ENCODE data around the gene TIMM44. TPM values are rescaled to one million over a fixed set of nuclear protein-coding genes. Genes with fewer than 3 reads are reported as not detected.

The TIMM44 gene
- total RNA-seq, 1 donor from 2014 or later: 151 TPM

DNA sequence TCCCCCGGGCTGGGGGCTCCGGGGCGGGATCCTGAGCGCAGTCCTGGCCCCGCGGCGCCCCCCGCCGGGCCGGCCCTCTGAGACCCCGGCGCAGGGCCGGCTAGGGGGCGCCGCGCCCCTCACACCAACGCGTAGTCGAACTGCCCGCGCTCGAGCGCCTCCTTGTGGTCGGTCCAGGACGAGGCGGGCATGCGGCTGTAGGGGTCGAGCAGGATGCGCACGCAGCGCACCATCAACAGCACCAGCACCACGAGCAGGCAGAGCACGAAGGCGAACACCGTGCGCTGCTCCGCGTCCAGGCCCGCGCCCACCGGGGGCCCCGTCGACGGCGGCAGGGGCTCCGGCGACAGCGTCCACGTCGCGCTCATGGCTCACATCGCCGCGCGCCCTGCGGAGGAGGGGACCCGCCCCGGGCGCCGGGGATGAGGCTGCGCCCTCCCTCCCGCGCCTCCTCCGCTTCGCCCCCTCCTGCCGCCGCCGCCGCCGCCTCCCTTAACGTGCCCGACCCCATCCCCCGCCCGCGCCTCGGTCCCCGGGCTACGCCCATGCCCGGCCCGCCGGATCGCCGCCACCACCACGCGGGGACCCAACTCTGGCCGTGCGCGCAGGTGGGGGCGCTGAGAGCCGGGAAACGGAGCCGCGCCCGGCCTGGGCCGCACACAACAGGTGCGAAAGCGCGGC, 18.2 kb downstream of the TIMM44 start:
- Histone ChIP-seq H3K27ac (no peak overlapping the region), H3K4me1 (peaks cover 32 to 63% of the 10 kb centered on the region in 2 donors), H3K4me3 (peak overlapping the region; percentile 69 to 73), H3K27me3 (no peaks in the 10 kb centered on the region), H3K36me3 (peaks cover 6 to 18% of the 10 kb centered on the region in 2 donors), H3K9me3 (no peaks in the 10 kb centered on the region)
- intact Hi-C loops (cut with DNase I): loop anchor here (5.0 to 10.0 kb wide), 4 partner anchors 589 to 1859 kb away; partner anchors contain the start of genes ALKBH7 and ZNF414
- TF ChIP-seq, protein P1, sequence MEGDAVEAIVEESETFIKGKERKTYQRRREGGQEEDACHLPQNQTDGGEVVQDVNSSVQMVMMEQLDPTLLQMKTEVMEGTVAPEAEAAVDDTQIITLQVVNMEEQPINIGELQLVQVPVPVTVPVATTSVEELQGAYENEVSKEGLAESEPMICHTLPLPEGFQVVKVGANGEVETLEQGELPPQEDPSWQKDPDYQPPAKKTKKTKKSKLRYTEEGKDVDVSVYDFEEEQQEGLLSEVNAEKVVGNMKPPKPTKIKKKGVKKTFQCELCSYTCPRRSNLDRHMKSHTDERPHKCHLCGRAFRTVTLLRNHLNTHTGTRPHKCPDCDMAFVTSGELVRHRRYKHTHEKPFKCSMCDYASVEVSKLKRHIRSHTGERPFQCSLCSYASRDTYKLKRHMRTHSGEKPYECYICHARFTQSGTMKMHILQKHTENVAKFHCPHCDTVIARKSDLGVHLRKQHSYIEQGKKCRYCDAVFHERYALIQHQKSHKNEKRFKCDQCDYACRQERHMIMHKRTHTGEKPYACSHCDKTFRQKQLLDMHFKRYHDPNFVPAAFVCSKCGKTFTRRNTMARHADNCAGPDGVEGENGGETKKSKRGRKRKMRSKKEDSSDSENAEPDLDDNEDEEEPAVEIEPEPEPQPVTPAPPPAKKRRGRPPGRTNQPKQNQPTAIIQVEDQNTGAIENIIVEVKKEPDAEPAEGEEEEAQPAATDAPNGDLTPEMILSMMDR (IDR thresholded peaks at IDR 0.05): peak; percentile 67 to 79 (median 69)
- DNase-seq (ENCODE audit: low spot score in 2 of 2): peak in 1 of 2 donors; percentile 84

DNA sequence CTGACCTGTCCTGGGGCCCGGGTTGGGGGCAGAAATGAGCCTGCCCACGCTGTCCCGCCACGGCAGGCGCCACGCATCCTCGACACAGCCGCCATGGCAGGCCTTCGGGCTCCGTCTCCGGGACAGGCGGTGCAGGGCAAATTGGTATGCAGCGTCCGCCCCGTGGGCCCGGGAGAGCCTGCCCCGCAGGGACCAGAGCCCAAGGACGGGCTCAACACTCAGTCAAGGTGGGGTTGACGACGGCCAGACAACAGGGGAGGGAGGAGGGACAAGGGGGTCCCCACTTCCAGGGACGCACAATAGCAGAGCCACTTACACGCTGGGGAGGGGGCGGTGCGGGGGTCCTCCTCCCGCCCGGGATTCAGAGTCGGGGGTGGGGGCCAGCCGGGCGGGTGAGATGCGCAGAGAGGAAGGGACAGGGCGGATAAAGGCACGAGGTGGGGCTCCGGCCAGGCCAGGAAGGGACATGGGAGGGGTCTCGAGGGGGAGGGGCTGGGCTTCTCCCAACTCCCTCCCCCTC, 18.8 kb downstream of the TIMM44 start:
- intact Hi-C loops (cut with DNase I): loop anchor here (5.0 to 10.0 kb wide), 4 partner anchors 590 to 1860 kb away; partner anchors contain the start of genes ALKBH7 and ZNF414
- DNase-seq (ENCODE audit: low spot score in 2 of 2): no peak

DNA sequence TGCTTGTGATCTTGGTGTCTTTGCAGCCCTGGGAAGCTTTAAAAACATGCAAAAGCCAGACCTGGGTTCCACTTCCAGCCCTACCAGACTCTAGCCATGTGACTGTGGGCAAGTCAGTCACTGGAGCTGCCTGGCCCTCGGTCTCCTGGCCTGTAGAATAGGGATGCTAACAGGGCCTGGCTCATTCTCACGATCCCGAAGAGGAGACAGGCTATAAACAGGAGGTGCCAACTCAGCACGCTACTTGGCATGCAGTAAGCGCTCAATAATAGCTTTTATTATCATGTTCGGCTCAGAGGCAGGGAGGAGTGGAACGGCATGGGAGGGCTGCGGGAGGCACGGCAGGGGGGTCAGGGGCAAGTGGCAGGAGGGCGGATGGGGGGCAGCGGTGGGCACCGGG, 19.2 kb downstream of the TIMM44 start:
- H3K4me1 ChIP-seq: peaks cover 31 to 59% of the 10 kb centered on the region in 2 donors
- TF ChIP-seq, protein P1 (IDR thresholded peaks at IDR 0.05): no peak
- DNase-seq (ENCODE audit: low spot score in 2 of 2): no peak
- no peaks in the 10 kb centered on the region for H3K9me3 ChIP-seq
- H3K27ac ChIP-seq: no peak overlapping the region
- peaks cover 6 to 18% of the 10 kb centered on the region in 2 donors for H3K36me3 ChIP-seq
- H3K27me3 ChIP-seq: no peaks in the 10 kb centered on the region
- no peak overlapping the region for H3K4me3 ChIP-seq
- intact Hi-C loops (cut with DNase I): loop anchor here (10.0 kb wide), 3 partner anchors 591 to 1861 kb away; partner anchors contain the start of gene ZNF414

More for the DNA sequence above, 18.8 kb downstream of the TIMM44 start:
- Histone ChIP-seq H3K4me3 (peak overlapping the region; percentile 69 to 73), H3K9me3 (no peaks in the 10 kb centered on the region), H3K27me3 (no peaks in the 10 kb centered on the region), H3K36me3 (peaks cover 6 to 18% of the 10 kb centered on the region in 2 donors), H3K4me1 (peaks cover 34 to 61% of the 10 kb centered on the region in 2 donors), H3K27ac (no peak overlapping the region)
- TF ChIP-seq, protein P1 (IDR thresholded peaks at IDR 0.05): no peak

DNA sequence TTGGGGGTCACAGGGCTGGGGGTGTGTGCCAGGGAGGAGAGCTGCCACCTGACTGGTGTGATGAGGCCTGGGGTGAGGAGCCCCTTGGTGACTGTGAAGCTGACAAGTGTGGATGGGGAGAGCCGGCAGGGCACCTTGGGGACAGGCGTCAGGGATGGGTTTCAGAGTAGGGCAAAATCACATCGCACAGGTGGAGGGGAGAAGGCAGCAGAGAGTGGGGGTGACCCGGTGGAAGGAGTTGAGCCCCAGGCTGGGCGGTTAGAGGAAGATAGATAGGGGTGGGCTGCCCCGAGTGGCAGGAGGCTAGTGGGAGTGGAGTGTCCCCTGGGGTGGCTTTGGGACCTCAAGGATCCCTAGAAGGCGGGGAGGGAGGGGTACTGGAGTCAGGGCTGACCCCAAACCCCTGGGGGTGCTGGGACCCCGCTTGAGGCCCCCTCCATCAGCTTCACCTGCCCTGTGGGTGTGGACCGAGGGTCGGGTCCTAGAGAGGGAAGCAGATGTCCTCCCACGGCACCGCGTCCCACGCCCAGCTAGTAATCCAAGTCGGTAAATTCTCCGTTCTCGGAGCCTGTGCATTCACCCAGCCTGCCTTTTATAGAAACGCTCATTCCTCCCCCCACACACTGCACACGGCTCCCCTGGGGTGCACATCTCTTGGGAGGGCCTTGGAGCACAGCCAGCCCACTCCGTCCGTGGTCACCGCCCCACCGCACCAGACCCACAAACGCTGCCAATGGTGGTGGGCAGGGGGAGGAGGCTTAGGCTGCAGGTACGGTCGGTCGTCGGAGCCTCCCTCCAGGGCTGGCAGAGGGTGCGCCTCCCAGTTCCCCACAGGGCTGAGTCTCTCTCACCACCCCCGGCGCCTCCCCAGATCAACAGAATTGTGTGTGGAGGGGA, 19.9 kb downstream of the TIMM44 start:
- H3K36me3 ChIP-seq: peaks cover 6 to 18% of the 10 kb centered on the region in 2 donors
- TF ChIP-seq, protein P1 (IDR thresholded peaks at IDR 0.05): no peak
- intact Hi-C loops (cut with DNase I): loop anchor here (10.0 kb wide), 3 partner anchors 591 to 1861 kb away; partner anchors contain the start of gene ZNF414
- H3K4me3 ChIP-seq: no peak overlapping the region
- no peaks in the 10 kb centered on the region for H3K9me3 ChIP-seq
- H3K4me1 ChIP-seq: peaks cover 27 to 54% of the 10 kb centered on the region in 2 donors
- no peak for DNase-seq (ENCODE audit: low spot score in 2 of 2)
- no peaks in the 10 kb centered on the region for H3K27me3 ChIP-seq
- H3K27ac ChIP-seq: no peak overlapping the region

DNA sequence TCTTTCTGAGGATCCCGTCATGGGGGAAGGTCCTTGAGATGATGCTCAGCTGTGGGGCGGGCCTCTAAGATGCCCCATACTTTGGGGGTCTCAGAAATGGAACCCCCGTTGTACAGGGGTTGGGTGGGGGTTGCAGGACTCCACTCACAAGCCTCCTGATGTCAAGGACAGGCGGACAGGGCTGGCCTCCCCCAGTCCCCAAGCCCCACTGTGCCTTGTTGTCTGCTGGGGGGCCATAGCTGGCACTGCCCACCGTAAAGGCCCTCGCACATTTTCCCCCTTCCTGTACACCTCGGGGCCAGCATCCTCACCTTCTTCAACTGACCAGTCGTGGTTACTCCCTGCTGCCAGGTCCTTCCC, 20.6 kb downstream of the TIMM44 start:
- Histone ChIP-seq H3K4me1 (peaks cover 29 to 50% of the 10 kb centered on the region in 2 donors), H3K9me3 (no peaks in the 10 kb centered on the region), H3K36me3 (peaks cover 6 to 18% of the 10 kb centered on the region in 2 donors), H3K4me3 (no peak overlapping the region), H3K27ac (no peak overlapping the region), H3K27me3 (no peaks in the 10 kb centered on the region)
- no peak for DNase-seq (ENCODE audit: low spot score in 2 of 2)
- TF ChIP-seq, protein P1 (IDR thresholded peaks at IDR 0.05): no peak
- intact Hi-C loops (cut with DNase I): loop anchor here (10.0 kb wide), 3 partner anchors 592 to 1862 kb away; partner anchors contain the start of gene ZNF414
